GM20000 (cell line): ENCODE data around the gene C16orf54.

Source experiments
- DNase-seq: peaks from one replicate; pipeline ENCODE4 v3.0.0; 2012; ENCODE audit warnings: low spot score
- CTCF ChIP-seq: IDR thresholded peaks from 2 replicates; pipeline ENCODE4 v1.5.1; 2012; ENCODE audit warnings: mild to moderate bottlenecking, control low read depth; ENCODE audit errors: extremely low read depth, missing control alignments

C16orf54 gene

DNA sequence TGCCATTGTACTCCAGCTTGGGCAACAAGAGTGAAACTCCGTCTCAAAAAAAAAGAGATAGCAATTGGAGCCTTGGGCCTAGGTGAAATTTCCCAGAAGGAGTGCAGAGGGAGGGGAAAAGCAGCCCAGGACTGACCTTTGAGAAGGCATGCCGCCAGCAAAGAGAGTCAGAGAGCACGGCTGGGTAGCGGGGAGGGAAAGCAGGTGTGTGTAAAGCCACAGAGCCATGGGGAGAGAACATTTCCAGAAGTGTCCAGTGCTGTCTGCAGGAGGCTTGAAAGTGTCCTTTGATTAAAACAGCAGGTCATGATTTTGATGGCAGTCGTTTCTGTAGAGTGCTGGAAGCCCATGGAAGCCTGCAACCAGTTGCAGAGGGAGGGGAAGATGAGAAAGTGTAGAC lies 8.1 kb downstream of the C16orf54 start:
- DNase-seq: no peak
- TF ChIP-seq CTCF: no peak

DNA sequence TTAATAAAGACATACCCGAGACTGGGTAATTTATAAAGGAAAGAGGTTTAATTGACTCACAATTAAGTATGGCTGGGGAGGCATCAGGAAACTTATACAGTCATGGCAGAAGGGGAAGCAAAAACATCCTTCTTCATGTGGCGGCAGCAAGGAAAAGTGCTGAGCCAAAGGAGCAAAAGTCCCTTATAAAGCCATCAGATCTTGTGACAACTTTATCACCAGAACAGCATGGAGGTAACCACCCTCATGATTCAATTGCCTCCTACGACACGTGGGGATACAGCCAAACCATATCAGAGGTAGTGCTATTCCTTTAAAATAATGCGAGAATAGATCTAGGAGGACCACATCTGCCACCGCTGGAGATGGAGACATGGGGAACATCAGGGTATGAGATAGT lies 9.0 kb downstream of the C16orf54 start:
- DNase-seq: no peak
- no peak for TF ChIP-seq CTCF

DNA sequence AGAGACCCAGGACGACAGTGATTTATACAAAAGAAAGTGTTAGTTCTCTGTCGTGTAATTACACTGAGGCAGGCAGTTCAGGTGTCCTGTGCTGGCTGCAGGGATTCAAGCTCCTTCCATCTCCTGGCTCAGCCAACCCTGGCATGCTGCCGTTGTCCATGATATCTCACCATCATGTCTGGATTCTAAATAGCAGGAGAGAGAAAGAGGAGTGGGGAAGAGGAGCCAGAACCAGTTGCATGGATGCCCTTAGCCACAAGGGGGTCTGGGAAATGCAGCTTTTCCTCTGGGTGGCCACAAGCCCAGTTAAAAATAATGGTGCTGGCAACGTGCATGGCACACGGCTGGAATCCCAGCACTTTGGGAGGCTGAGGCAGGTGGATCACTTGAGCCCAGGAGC lies 9.7 kb downstream of the C16orf54 start:
- DNase-seq: no peak
- no peak for TF ChIP-seq CTCF

- no peak for DNase-seq
- TF ChIP-seq CTCF: no peak
These were observed 11.0 kb downstream of the C16orf54 start for GRCh38 chr16:29734786-29735185.

DNA sequence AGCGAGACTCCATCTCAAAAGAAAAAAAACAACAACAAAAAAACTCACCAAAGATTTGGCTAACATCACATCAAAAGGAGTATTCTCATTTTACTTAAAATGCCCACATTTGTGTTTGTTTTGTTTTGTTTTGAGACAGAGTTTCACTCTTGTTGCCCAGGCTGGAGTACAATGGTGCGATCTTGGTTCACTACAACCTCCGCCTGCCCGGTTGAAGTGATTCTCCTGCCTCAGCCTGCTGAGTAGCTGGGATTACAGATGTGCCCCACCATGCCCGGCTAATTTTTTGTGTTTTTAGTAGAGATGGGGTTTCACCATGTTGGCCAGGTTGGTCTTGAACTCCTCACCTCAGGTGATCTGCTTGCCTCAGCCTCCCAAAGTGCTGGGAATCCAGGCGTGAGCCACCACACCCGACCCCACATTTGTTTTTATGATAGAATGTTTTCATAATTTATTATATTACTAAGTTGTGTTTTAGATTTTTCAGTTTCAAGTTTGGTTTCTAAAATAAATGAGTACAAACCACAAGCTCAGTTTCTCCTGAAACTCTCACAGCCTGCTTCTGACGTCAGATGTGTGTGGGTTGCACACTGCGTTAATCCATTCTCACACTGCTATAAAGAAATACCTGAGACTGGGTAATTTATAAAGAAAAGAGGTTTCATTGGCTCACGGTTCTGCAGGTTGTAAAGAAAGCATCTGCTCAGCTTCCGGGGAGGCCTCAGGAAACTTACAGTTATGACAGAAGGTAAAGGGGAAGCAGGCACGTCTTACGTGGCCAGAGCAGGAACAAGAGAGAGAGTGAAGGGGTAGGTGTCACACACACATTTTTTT lies 13.8 kb downstream of the C16orf54 start:
- DNase-seq: peak; percentile 76

DNA sequence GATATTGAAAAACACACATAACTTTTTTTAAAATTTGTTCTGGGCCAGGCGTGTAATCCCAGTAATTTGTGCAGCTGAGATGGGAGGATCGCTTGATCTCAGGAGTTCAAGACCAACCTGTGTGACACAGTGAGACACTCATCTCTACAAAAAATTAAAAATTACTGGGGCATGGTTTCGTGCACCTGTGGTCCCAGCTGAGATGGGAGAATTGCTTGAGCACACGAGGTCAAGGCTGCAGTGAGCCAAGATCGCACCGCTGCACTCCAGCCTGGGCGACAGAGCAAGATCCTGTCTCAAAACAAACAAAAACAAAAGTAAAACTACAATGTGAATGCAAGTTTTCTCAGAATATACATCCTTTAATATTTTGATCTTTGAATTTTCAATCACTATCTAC lies 15.1 kb downstream of the C16orf54 start:
- no peak for TF ChIP-seq CTCF
- no peak for DNase-seq

DNA sequence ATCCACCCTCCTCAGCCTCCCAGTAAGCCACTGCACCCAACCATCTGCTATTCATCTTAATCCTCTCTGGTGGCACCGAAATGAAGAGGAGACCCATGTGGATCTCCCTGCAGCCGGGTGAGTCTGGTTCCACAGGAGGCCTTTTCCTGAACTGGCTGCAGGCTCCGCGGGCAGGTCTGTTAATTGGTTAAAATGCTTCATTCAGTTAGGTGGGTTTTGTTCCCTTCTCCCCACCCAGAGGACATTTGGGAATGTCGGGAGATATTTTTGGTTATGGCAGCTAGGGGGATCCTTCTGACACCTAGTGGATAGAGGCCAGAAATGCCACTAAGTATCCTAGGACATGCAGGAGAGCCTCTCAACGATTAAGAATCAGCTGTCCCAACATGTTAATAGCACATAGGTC lies 16.7 kb downstream of the C16orf54 start:
- TF ChIP-seq CTCF: peak; percentile 43
- no peak for DNase-seq

DNA sequence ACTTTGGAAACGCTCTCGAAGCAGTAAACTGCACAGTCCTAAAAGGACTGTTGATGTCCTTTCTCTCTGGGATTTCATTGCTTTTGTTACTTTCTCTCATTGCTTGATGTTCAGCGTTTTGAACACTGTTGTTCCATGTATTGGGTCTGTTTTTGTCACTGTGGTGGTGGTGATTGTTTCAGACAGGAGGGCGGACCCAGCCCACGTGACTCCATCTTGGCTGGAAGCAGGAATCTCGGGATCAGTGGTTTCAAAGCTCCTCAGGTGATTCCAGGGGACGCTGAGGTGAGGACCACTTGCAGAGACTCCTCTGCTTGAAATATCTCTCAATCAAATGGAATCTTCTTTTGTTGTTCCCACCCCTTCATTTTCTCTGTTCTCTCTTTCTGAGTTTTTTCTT lies 18.3 kb downstream of the C16orf54 start:
- no peak for DNase-seq
- TF ChIP-seq CTCF: no peak
